HepG2 (cell line): ENCODE data around the gene KMT2E. TPM values are rescaled to one million over a fixed set of nuclear protein-coding genes. Genes with fewer than 3 reads are reported as not detected.
A peak's percentile ranks its signal among the peaks of the same experiment; 100 is the strongest.

Source experiments
- CENPX ChIP-seq: sonication (generic); formaldehyde crosslinking; IDR thresholded peaks from 2 replicates; pipeline ENCODE4 v1.9.0; 2021; ENCODE audit warnings: mild to moderate bottlenecking, missing genetic modification reagents, moderate library complexity
- GABPB1 ChIP-seq: IDR thresholded peaks from 2 replicates; pipeline ENCODE4 v1.6.1; 2016; ENCODE audit warnings: mild to moderate bottlenecking, missing genetic modification reagents, moderate library complexity, missing compliant biosample characterization
- KAT7 ChIP-seq: IDR thresholded peaks from 2 replicates; pipeline ENCODE4 v1.6.1; 2018; ENCODE audit warnings: borderline replicate concordance, missing compliant biosample characterization
- KLF15 ChIP-seq: sonication (generic); formaldehyde crosslinking; IDR thresholded peaks from 2 replicates; pipeline ENCODE4 v1.8.1; 2023; ENCODE audit warnings: borderline replicate concordance, mild to moderate bottlenecking, inconsistent platforms, missing genetic modification reagents, mixed read lengths
- MAFK ChIP-seq, 2 experiments: IDR thresholded peaks in 1 of 2; conservative IDR thresholded peaks in 1 of 2; 2 replicates each; pipeline ENCODE4 v1.6.1; 2011; ENCODE audit warnings: improper control_type of control experiment in 2 of 2, low read length in 2 of 2
- MYC ChIP-seq: sonication (generic); formaldehyde crosslinking; IDR thresholded peaks from 2 replicates; pipeline ENCODE4 v1.9.0; 2021; ENCODE audit warnings: missing genetic modification reagents, borderline replicate concordance
- NCOA1 ChIP-seq: sonication (generic); formaldehyde crosslinking; IDR thresholded peaks from 2 replicates; pipeline ENCODE4 v1.9.0; 2021; ENCODE audit warnings: missing genetic modification reagents
- NKX3-1 ChIP-seq: sonication (generic); formaldehyde crosslinking; IDR thresholded peaks from 2 replicates; pipeline ENCODE4 v1.5.0; 2020; ENCODE audit warnings: missing genetic modification reagents
- PITX1 ChIP-seq: sonication (generic); formaldehyde crosslinking; IDR thresholded peaks from 2 replicates; pipeline ENCODE4 v1.5.1; 2020; ENCODE audit warnings: mild to moderate bottlenecking, missing genetic modification reagents
- PLRG1 ChIP-seq: fragments of 450-650 bp; conservative IDR thresholded peaks from 2 replicates; pipeline ENCODE4 v1.6.1; 2016
- RBM22 ChIP-seq: fragments of 200-400 bp; formaldehyde crosslinking; optimal IDR thresholded peaks from 2 replicates; pipeline ENCODE3; 2017; ENCODE audit warnings: mild to moderate bottlenecking, low read length, moderate library complexity
- REXO4 ChIP-seq: sonication (generic); formaldehyde crosslinking; IDR thresholded peaks from 2 replicates; pipeline ENCODE4 v1.8.0; 2022; ENCODE audit warnings: missing genetic modification reagents, mild to moderate bottlenecking, borderline replicate concordance
- SAFB2 ChIP-seq: sonication (generic); formaldehyde crosslinking; IDR thresholded peaks from 2 replicates; pipeline ENCODE4 v1.5.1; 2020; ENCODE audit warnings: missing genetic modification reagents, low read depth, mild to moderate bottlenecking, borderline replicate concordance
- TOPORS ChIP-seq: sonication (generic); formaldehyde crosslinking; IDR thresholded peaks from 2 replicates; pipeline ENCODE4 v1.8.0; 2023; ENCODE audit warnings: mild to moderate bottlenecking, missing genetic modification reagents
- ZKSCAN1 ChIP-seq: fragments of 150-350 bp; IDR thresholded peaks from 2 replicates; pipeline ENCODE4 v1.6.1; 2014; ENCODE audit warnings: low read length
- ZNF121 ChIP-seq: sonication (generic); formaldehyde crosslinking; IDR thresholded peaks from 2 replicates; pipeline ENCODE4 v1.5.0; 2020; ENCODE audit warnings: mild to moderate bottlenecking, missing genetic modification reagents
- ZNF3 ChIP-seq: IDR thresholded peaks from 2 replicates; pipeline ENCODE4 v1.7.0; 2017; ENCODE audit warnings: inconsistent platforms
- ZNF30 ChIP-seq: sonication (generic); formaldehyde crosslinking; IDR thresholded peaks from 2 replicates; pipeline ENCODE4 v1.5.0; 2020; ENCODE audit warnings: mild to moderate bottlenecking, missing genetic modification reagents
- ZNF335 ChIP-seq: sonication (generic); formaldehyde crosslinking; IDR thresholded peaks from 2 replicates; pipeline ENCODE4 v1.4.0; 2020; ENCODE audit warnings: missing genetic modification reagents
- ZNF441 ChIP-seq: sonication (generic); formaldehyde crosslinking; IDR thresholded peaks from 2 replicates; pipeline ENCODE4 v1.7.0; 2021; ENCODE audit warnings: missing genetic modification reagents, borderline replicate concordance
- polyA plus RNA-seq, 8 experiments: library from polyadenylated mRNA; depleted of rRNA in 3 of 8; stranded (reverse) in 7 of 8; unstranded in 1 of 8; fragments of >200 nt; fragmentation: Illumina TruSeq in 4 of 8; extraction: Trizol in 4 of 8; gene quantifications; 2 replicates each; pipeline versions ENCODE4 v1.2.1 to v1.2.3, GENCODE V29; 2011 to 2016; ENCODE audit warnings: low read depth in 4 of 8, missing spikeins in 1 of 8, mixed read lengths in 1 of 8; ENCODE audit not compliant: insufficient read depth in 1 of 8
- total RNA-seq, 5 experiments: library from RNA; depleted of rRNA; stranded (reverse); fragments of >200 nt; fragmentation: Illumina TruSeq; extraction: Trizol; gene quantifications; 2 replicates each; pipeline ENCODE4 v1.2.3, GENCODE V29; 2016; ENCODE audit warnings: low read depth in 1 of 5
- TF ChIP-seq, protein P1 (sequence below): sonication (generic); formaldehyde crosslinking; IDR thresholded peaks from 2 replicates; pipeline ENCODE4 v1.5.1; 2020; ENCODE audit warnings: missing genetic modification reagents, mild to moderate bottlenecking, borderline replicate concordance
- TF ChIP-seq, protein P2 (sequence below): IDR thresholded peaks from 2 replicates; pipeline ENCODE4 v1.6.1; 2018; ENCODE audit warnings: missing genetic modification reagents, mild to moderate bottlenecking, missing compliant biosample characterization
- TF ChIP-seq, protein P3 (sequence below): sonication (generic); formaldehyde crosslinking; IDR thresholded peaks from 2 replicates; pipeline ENCODE4 v1.4.0; 2020; ENCODE audit warnings: mild to moderate bottlenecking, missing genetic modification reagents

The KMT2E gene
- total and polyA plus RNA-seq, 2 of the 13 experiments (the other 11 are each of a cell fraction or from before 2014, with no cell fraction given): 6.3 to 24.4 TPM

DNA sequence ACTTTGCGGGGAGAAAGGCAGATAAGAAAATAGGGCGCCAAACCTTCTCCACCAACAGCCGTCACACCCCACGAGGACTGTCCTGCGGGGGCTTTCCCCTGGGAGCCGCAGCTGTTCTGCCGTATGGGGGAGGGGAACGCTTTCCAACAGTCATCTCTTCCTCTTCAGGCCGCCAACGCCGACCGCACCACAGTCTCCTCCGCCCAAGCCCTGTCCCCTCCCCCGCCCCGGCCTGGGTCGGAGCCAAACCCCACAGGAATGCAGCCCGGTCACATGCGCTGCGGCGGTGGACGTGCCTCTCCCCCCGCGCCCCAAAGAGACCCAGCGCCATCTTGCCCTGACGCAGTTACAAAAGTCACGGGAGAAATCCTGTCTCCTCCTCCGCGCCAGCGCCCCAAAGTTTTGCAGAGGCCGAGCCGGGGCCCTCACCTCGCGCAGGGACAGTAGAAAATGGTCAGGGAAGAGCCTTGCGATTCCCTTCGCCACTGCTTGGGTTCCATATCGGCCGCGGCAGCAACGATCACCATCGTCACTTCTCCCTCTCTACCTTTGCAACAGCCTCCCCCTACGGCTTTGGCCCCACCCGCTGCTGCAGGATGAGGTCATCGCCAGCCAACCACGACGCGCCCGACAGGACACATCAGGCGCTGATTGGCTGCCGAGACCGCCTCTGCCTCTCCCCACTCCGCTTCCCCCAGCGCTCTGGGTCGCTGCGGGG is 1.3 kb upstream of the KMT2E start (continued):
- TF ChIP-seq PLRG1 (no peak), ZNF30 (CRISPR knock-in tag) (no peak), ZKSCAN1 (no peak), ZNF441 (CRISPR knock-in tag) (peak; percentile 23; the same call in 1 of the 2 replicates), SAFB2 (CRISPR knock-in tag) (peak; percentile 49; the same call in 1 of the 2 replicates), RBM22 (peak; percentile 65), REXO4 (CRISPR knock-in tag) (0 out of 2 replicates have a peak, but pooled peaks have one; percentile 29), CENPX (CRISPR knock-in tag) (no peak), MAFK (conservative IDR thresholded peaks at IDR 0.05 in 1 of 2, IDR thresholded peaks at IDR 0.05 in 1 of 2; ENCODE audit: low read length in 2 of 2) (no peak), NKX3-1 (CRISPR knock-in tag) (no peak), KLF15 (no peak; the same call in 1 of the 2 replicates), ZNF121 (CRISPR knock-in tag) (no peak; the same call in 1 of the 2 replicates), PITX1 (peak; percentile 73), NCOA1 (CRISPR knock-in tag) (no peak; the same call in none of the 2 replicates), TOPORS (CRISPR knock-in tag) (peak; percentile 61; the same call in 1 of the 2 replicates), KAT7 (CRISPR knock-in tag) (peak; percentile 87; the same call in 1 of the 2 replicates), ZNF335 (CRISPR knock-in tag) (peak; percentile 80; the same call in 1 of the 2 replicates), GABPB1 (CRISPR knock-in tag) (peak; percentile 86), ZNF3 (CRISPR knock-in tag) (peak; percentile 55; the same call in 1 of the 2 replicates), MYC (CRISPR knock-in tag) (peak; percentile 99)
- TF ChIP-seq, protein P1, sequence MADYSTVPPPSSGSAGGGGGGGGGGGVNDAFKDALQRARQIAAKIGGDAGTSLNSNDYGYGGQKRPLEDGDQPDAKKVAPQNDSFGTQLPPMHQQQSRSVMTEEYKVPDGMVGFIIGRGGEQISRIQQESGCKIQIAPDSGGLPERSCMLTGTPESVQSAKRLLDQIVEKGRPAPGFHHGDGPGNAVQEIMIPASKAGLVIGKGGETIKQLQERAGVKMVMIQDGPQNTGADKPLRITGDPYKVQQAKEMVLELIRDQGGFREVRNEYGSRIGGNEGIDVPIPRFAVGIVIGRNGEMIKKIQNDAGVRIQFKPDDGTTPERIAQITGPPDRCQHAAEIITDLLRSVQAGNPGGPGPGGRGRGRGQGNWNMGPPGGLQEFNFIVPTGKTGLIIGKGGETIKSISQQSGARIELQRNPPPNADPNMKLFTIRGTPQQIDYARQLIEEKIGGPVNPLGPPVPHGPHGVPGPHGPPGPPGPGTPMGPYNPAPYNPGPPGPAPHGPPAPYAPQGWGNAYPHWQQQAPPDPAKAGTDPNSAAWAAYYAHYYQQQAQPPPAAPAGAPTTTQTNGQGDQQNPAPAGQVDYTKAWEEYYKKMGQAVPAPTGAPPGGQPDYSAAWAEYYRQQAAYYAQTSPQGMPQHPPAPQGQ (CRISPR knock-in tag): no peak
- TF ChIP-seq, protein P2, sequence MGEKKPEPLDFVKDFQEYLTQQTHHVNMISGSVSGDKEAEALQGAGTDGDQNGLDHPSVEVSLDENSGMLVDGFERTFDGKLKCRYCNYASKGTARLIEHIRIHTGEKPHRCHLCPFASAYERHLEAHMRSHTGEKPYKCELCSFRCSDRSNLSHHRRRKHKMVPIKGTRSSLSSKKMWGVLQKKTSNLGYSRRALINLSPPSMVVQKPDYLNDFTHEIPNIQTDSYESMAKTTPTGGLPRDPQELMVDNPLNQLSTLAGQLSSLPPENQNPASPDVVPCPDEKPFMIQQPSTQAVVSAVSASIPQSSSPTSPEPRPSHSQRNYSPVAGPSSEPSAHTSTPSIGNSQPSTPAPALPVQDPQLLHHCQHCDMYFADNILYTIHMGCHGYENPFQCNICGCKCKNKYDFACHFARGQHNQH (CRISPR knock-in tag): peak; percentile 94
- TF ChIP-seq, protein P3, sequence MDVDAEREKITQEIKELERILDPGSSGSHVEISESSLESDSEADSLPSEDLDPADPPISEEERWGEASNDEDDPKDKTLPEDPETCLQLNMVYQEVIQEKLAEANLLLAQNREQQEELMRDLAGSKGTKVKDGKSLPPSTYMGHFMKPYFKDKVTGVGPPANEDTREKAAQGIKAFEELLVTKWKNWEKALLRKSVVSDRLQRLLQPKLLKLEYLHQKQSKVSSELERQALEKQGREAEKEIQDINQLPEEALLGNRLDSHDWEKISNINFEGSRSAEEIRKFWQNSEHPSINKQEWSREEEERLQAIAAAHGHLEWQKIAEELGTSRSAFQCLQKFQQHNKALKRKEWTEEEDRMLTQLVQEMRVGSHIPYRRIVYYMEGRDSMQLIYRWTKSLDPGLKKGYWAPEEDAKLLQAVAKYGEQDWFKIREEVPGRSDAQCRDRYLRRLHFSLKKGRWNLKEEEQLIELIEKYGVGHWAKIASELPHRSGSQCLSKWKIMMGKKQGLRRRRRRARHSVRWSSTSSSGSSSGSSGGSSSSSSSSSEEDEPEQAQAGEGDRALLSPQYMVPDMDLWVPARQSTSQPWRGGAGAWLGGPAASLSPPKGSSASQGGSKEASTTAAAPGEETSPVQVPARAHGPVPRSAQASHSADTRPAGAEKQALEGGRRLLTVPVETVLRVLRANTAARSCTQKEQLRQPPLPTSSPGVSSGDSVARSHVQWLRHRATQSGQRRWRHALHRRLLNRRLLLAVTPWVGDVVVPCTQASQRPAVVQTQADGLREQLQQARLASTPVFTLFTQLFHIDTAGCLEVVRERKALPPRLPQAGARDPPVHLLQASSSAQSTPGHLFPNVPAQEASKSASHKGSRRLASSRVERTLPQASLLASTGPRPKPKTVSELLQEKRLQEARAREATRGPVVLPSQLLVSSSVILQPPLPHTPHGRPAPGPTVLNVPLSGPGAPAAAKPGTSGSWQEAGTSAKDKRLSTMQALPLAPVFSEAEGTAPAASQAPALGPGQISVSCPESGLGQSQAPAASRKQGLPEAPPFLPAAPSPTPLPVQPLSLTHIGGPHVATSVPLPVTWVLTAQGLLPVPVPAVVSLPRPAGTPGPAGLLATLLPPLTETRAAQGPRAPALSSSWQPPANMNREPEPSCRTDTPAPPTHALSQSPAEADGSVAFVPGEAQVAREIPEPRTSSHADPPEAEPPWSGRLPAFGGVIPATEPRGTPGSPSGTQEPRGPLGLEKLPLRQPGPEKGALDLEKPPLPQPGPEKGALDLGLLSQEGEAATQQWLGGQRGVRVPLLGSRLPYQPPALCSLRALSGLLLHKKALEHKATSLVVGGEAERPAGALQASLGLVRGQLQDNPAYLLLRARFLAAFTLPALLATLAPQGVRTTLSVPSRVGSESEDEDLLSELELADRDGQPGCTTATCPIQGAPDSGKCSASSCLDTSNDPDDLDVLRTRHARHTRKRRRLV (CRISPR knock-in tag): peak; percentile 77; the same call in 1 of the 2 replicates
